A549 (cell line): ENCODE data around the gene LHX1. TPM values are rescaled to one million over a fixed set of nuclear protein-coding genes. Genes with fewer than 3 reads are reported as not detected.

Experiments used
- ATAC-seq, 2 experiments: fragments of 200-7000 bp in 1 of 2; fragments of >200 bp in 1 of 2; cut with Nextera tagmentation in 1 of 2; cut with Tn5 transposase in 1 of 2; 3 replicates each; pipeline versions ENCODE4 v1.8.0 to v1.9.1; 2018 to 2020; ENCODE audit warnings: mild to moderate bottlenecking in 1 of 2, moderate library complexity in 1 of 2
- CTCF ChIA-PET: fragments of 300-600 bp; sonication (Branson Sonifier 250); formaldehyde crosslinking; extraction: SDS; loops from one replicate; lab custom pipeline; 2021; ENCODE audit warnings: antibody characterized with exemption, inconsistent platforms; lab: Yijun Ruan, JAX
- POLR2A ChIA-PET: fragments of 350-600 bp; formaldehyde crosslinking; extraction: SDS; loops from one replicate; lab custom pipeline; 2021; ENCODE audit warnings: antibody characterized with exemption, inconsistent platforms; lab: Yijun Ruan, JAX
- DNase-seq, 2 experiments: peaks; one replicate each; pipeline versions ENCODE4 v3.0.0 to v3.0.0-alpha.2; 2011 to 2016; ENCODE audit warnings: low read depth in 1 of 2, low spot score in 1 of 2
- FAIRE-seq: peaks from 2 replicates; lab custom pipeline; 2011; peaks lifted over from hg19 to GRCh38; lab: Jason Lieb, UNC
- H3K27ac ChIP-seq, 2 experiments: fragments of >200 bp; sonication (Bioruptor Twin); formaldehyde crosslinking; 3 replicates each; pipeline ENCODE4 v1.5.1; 2016 to 2017
- H3K4me1 ChIP-seq: fragments of >200 bp; sonication (Bioruptor Twin); formaldehyde crosslinking; 3 replicates; pipeline ENCODE4 v1.6.1; 2016
- H3K4me2 ChIP-seq: fragments of >200 bp; sonication (Bioruptor Twin); formaldehyde crosslinking; 3 replicates; pipeline ENCODE4 v1.6.1; 2016
- H3K4me3 ChIP-seq: fragments of >200 bp; sonication (Bioruptor Twin); formaldehyde crosslinking; 3 replicates; pipeline ENCODE4 v1.5.1; 2016
- H3K9me3 ChIP-seq: fragments of >200 bp; sonication (Bioruptor Twin); formaldehyde crosslinking; 3 replicates; pipeline ENCODE4 v1.6.1; 2016
- BHLHE40 ChIP-seq: IDR thresholded peaks from 2 replicates; pipeline ENCODE4 v1.6.1; 2012; ENCODE audit warnings: low read depth, low read length, inconsistent platforms
- CTCF ChIP-seq: fragments of >200 bp; sonication (Bioruptor Twin); formaldehyde crosslinking; IDR thresholded peaks from 3 replicates; pipeline ENCODE4 v1.5.1; 2016
- E2F6 ChIP-seq: IDR thresholded peaks from 2 replicates; pipeline ENCODE4 v1.6.1; 2012; ENCODE audit warnings: low read depth, borderline replicate concordance
- EHF ChIP-seq: fragments of 250-450 bp; sonication (Bioruptor Pico); IDR thresholded peaks from 2 replicates; pipeline ENCODE4 v1.5.0; 2020; ENCODE audit warnings: mild to moderate bottlenecking
- ESRRA ChIP-seq: fragments of 150-350 bp; IDR thresholded peaks from 2 replicates; pipeline ENCODE4 v1.6.1; 2014; ENCODE audit warnings: mild to moderate bottlenecking, low read length, borderline replicate concordance
- FOSL2 ChIP-seq, 2 experiments: fragments of 450-650 bp in 1 of 2; fragments of >200 bp in 1 of 2; sonication (Bioruptor Twin) in 1 of 2; formaldehyde crosslinking; IDR thresholded peaks; 2 replicates each; pipeline versions ENCODE4 v1.5.0 to v1.6.1; 2016 to 2020; ENCODE audit warnings: mild to moderate bottlenecking in 1 of 2, moderate library complexity in 1 of 2
- HEYL ChIP-seq: fragments of 250-450 bp; sonication (Bioruptor Pico); IDR thresholded peaks from 2 replicates; pipeline ENCODE4 v1.8.0; 2021; ENCODE audit warnings: mild to moderate bottlenecking, moderate library complexity
- HOXA7 ChIP-seq: fragments of 250-450 bp; sonication (Bioruptor Pico); IDR thresholded peaks from 2 replicates; pipeline ENCODE4 v1.5.0; 2020; ENCODE audit warnings: mild to moderate bottlenecking, moderate library complexity
- HOXB13 ChIP-seq: fragments of 250-450 bp; sonication (Bioruptor Pico); IDR thresholded peaks from 2 replicates; pipeline ENCODE4 v1.5.0; 2020; ENCODE audit warnings: low read depth, mild to moderate bottlenecking, moderate library complexity
- KDM5A ChIP-seq: fragments of 200-600 bp; sonication (generic); IDR thresholded peaks from 2 replicates; pipeline ENCODE4 v1.6.1; 2016; ENCODE audit warnings: antibody characterized with exemption, mild to moderate bottlenecking
- NPAS2 ChIP-seq: fragments of 250-450 bp; sonication (Bioruptor Pico); IDR thresholded peaks from 2 replicates; pipeline ENCODE4 v1.8.0; 2022; ENCODE audit warnings: mild to moderate bottlenecking, moderate library complexity, borderline replicate concordance
- NR3C1 ChIP-seq: fragments of >200 bp; sonication (Bioruptor Twin); formaldehyde crosslinking; IDR thresholded peaks from 3 replicates; pipeline ENCODE4 v1.6.1; 2017
- PBX3 ChIP-seq: IDR thresholded peaks from 2 replicates; pipeline ENCODE4 v1.6.1; 2012
- POLR2A ChIP-seq: IDR thresholded peaks from 2 replicates; pipeline ENCODE4 v1.6.1; 2012; ENCODE audit warnings: mild to moderate bottlenecking, low read length
- RAD21 ChIP-seq, 2 experiments: fragments of >200 bp in 1 of 2; sonication (Bioruptor Twin) in 1 of 2; formaldehyde crosslinking in 1 of 2; IDR thresholded peaks in 1 of 2; conservative IDR thresholded peaks in 1 of 2; 2 replicates in 1 of 2; 3 replicates in 1 of 2; pipeline ENCODE4 v1.6.1; 2012 to 2018; ENCODE audit warnings: inconsistent platforms in 1 of 2
- RCOR1 ChIP-seq: fragments of 150-350 bp; IDR thresholded peaks from 2 replicates; pipeline ENCODE4 v1.6.1; 2014; ENCODE audit warnings: antibody characterized with exemption, low read length, low read depth
- RNF2 ChIP-seq: fragments of 200-600 bp; sonication (generic); IDR thresholded peaks from 2 replicates; pipeline ENCODE4 v1.6.1; 2016; ENCODE audit warnings: low read depth, mild to moderate bottlenecking, antibody characterized with exemption, moderate library complexity, borderline replicate concordance
- SMC3 ChIP-seq: fragments of >200 bp; sonication (Bioruptor Twin); formaldehyde crosslinking; IDR thresholded peaks from 3 replicates; pipeline ENCODE4 v1.6.1; 2018; ENCODE audit warnings: inconsistent platforms
- TFCP2L1 ChIP-seq: fragments of 250-450 bp; sonication (Bioruptor Pico); IDR thresholded peaks from 2 replicates; pipeline ENCODE4 v1.5.0; 2021; ENCODE audit warnings: mild to moderate bottlenecking
- ZC3H11A ChIP-seq: fragments of 450-650 bp; IDR thresholded peaks from 2 replicates; pipeline ENCODE4 v1.6.1; 2014; ENCODE audit warnings: antibody characterized with exemption, mild to moderate bottlenecking
- ZNF302 ChIP-seq: fragments of 250-450 bp; sonication (Bioruptor Pico); IDR thresholded peaks from 2 replicates; pipeline ENCODE4 v1.9.0; 2021; ENCODE audit warnings: inconsistent platforms, mild to moderate bottlenecking, moderate library complexity
- WGBS: methylation state at CpG from one replicate; pipeline ENCODE4 v1.1.6; 2017; ENCODE audit errors: missing lambda C conversion rate; 5-methylcytosine and 5-hydroxymethylcytosine counted together
- polyA plus RNA-seq, 4 experiments: library from polyadenylated mRNA; depleted of rRNA in 3 of 4; stranded (reverse); fragments of >200 nt; fragmentation: RNase III in 1 of 4; extraction: RNeasy Plus Mini Kit Qiagen cat#74134 plus additional on column Dnase treatment in 1 of 4; gene quantifications; 2 replicates in 3 of 4; 3 replicates in 1 of 4; pipeline ENCODE4 v1.2.3, GENCODE V29; 2011 to 2017
- TF ChIP-seq, protein P1 (sequence below): fragments of 250-450 bp; sonication (Bioruptor Pico); IDR thresholded peaks from 2 replicates; pipeline ENCODE4 v1.5.0; 2021; ENCODE audit warnings: mild to moderate bottlenecking, moderate library complexity, borderline replicate concordance

Gene LHX1
- polyA plus RNA-seq, 2 of the 4 experiments (the other 2 are of a cell fraction), result 0.53 to 2.2 TPM

- ChIA-PET POLR2A (no interaction called here), CTCF (interaction anchor here (1.1 to 1.3 kb wide), 2 partner anchors 30 to 75 kb away, joined by 3 read pairs; no protein-coding TSS in a partner anchor)
- FAIRE-seq (no peak), ATAC-seq (no peak), DNase-seq (no peak)
- no peaks in the 10 kb centered on the region for H3K9me3 ChIP-seq
- H3K4me1 ChIP-seq, result peaks cover 6% of the 10 kb centered on the region
- H3K4me2 ChIP-seq, result no peak overlapping the region
- WGBS, result 83% methylated on average over 21 of the region's 26 CpGs
- TF ChIP-seq HEYL (CRISPR knock-in tag) (no peak), RAD21 (conservative IDR thresholded peaks at IDR 0.05 in 1 of 2, IDR thresholded peaks at IDR 0.05 in 1 of 2) (no peak), HOXB13 (no peak), SMC3 (no peak), POLR2A (no peak), NPAS2 (CRISPR knock-in tag) (no peak), HOXA7 (CRISPR knock-in tag) (no peak), PBX3 (no peak), ZNF302 (CRISPR knock-in tag) (no peak)
- no peak overlapping the region for H3K4me3 ChIP-seq
- no peak overlapping the region for H3K27ac ChIP-seq
Observed at GRCh38 chr17:36939802-36940312, 2.6 kb downstream of the LHX1 start.

DNA sequence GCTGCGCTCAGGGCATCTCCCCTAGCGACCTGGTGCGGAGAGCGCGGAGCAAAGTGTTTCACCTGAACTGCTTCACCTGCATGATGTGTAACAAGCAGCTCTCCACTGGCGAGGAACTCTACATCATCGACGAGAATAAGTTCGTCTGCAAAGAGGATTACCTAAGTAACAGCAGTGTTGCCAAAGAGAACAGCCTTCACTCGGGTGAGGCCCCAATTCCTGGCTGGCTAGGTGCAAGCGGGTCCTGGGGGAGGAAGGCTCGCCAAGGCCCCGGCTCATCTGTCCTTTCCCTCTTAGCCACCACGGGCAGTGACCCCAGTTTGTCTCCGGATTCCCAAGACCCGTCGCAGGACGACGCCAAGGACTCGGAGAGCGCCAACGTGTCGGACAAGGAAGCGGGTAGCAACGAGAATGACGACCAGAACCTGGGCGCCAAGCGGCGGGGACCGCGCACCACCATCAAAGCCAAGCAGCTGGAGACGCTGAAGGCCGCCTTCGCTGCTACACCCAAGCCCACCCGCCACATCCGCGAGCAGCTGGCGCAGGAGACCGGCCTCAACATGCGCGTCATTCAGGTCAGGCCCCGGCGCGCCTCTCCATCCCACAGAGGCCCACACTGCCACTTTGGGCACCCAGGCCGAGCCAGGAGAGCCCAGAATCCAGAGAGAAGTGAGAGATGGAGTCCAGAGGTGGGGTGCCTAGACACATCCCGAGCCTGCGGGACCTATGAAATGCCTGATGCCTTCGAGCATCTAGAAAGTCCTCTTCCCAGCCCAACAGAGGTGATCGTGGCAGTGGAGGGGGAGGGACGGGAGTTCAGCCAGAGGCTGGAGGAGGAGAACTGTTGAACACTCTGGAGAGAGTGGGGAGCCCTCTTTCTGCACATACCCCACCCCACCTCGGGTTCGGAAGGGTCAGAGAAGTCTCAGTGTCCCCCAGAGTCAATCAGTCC is 3.3 kb downstream of the LHX1 start:
- CTCF ChIA-PET, result interaction anchor here (0.5 to 1.3 kb wide), 2 partner anchors 33 to 75 kb away, joined by 3 read pairs; no protein-coding TSS in a partner anchor
- FAIRE-seq, result no peak
- no peaks in the 10 kb centered on the region for H3K9me3 ChIP-seq
- peaks cover 6% of the 10 kb centered on the region for H3K4me1 ChIP-seq
- H3K27ac ChIP-seq, result no peak overlapping the region
- POLR2A ChIA-PET, result no interaction called here
- no peak overlapping the region for H3K4me2 ChIP-seq
- 90% methylated on average over 49 of the region's 52 CpGs for WGBS
- no peak for ATAC-seq
- no peak for TF ChIP-seq HEYL (CRISPR knock-in tag)
- TF ChIP-seq, all 56 proteins: peak for 0
- H3K4me3 ChIP-seq, result no peak overlapping the region
- DNase-seq, result no peak

DNA sequence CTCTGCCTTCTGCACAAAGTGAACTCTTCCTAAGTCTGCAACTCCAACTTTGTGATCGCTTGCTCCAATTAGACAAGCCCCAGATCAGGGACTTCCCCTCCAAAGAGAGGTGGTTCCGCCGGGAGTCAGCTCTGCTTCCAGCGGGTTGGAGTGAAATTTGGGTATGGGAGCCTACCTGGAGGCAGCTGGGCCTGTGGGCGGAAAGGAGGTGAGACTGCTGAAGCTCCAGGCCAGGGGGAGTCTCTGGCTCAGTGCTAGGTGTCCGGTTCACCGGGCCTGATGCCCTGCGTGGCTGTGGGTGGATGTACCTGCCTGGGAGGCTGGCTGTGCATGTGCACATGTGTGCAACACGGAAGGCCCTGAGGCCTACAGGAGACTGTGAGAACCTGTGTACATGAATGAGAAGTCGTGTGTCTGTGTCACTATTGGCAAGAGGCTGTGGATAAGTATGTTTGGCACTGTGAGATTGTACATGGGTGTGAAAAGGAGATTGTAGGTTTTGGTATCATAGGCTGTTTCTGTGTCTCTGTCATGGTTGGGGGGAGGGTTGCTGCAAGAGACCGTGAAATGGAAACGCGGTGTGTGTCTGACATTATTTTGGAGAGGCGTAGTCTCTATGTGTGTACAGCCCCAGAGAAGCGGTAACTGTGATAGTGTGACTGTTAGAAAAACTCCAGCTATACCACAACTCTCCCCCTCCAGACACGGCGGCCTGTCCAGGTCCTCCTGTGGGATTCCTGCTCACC is 4.2 kb downstream of the LHX1 start:
- Histone ChIP-seq H3K9me3 (no peaks in the 10 kb centered on the region), H3K27ac (no peak overlapping the region), H3K4me3 (no peak overlapping the region), H3K4me2 (no peak overlapping the region), H3K4me1 (peaks cover 2% of the 10 kb centered on the region)
- DNase-seq, result no peak
- TF ChIP-seq HOXA7 (CRISPR knock-in tag), result no peak
- TF ChIP-seq HEYL (CRISPR knock-in tag), result no peak
- TF ChIP-seq FOSL2 (IDR thresholded peaks at IDR 0.05), result no peak
- TF ChIP-seq FOSL2 (CRISPR knock-in tag; IDR thresholded peaks at IDR 0.05), result no peak
- TF ChIP-seq BHLHE40, result no peak
- TF ChIP-seq CTCF, result no peak
- no peak for TF ChIP-seq RCOR1
- TF ChIP-seq KDM5A, result no peak
- TF ChIP-seq ZC3H11A, result no peak
- no peak for TF ChIP-seq ESRRA
- TF ChIP-seq NR3C1, result no peak
- TF ChIP-seq HOXB13, result no peak
- no peak for TF ChIP-seq TFCP2L1
- TF ChIP-seq, protein P1, sequence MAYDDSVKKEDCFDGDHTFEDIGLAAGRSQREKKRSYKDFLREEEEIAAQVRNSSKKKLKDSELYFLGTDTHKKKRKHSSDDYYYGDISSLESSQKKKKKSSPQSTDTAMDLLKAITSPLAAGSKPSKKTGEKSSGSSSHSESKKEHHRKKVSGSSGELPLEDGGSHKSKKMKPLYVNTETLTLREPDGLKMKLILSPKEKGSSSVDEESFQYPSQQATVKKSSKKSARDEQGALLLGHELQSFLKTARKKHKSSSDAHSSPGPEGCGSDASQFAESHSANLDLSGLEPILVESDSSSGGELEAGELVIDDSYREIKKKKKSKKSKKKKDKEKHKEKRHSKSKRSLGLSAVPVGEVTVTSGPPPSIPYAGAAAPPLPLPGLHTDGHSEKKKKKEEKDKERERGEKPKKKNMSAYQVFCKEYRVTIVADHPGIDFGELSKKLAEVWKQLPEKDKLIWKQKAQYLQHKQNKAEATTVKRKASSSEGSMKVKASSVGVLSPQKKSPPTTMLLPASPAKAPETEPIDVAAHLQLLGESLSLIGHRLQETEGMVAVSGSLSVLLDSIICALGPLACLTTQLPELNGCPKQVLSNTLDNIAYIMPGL (CRISPR knock-in tag), result no peak
- no peak for TF ChIP-seq E2F6
- TF ChIP-seq RNF2, result no peak
- TF ChIP-seq ZNF302 (CRISPR knock-in tag), result no peak
- TF ChIP-seq EHF, result no peak
- 85% methylated on average over 16 of the region's 17 CpGs for WGBS
- no peak for ATAC-seq
- no peak for FAIRE-seq
- CTCF ChIA-PET, result interaction anchor here (0.5 to 1.3 kb wide), 3 partner anchors 8 to 76 kb away, joined by 3 to 4 read pairs (median 3); no protein-coding TSS in a partner anchor
- POLR2A ChIA-PET, result no interaction called here
